ENCODE results near the gene RAB1A.

RAB1A gene

DNA sequence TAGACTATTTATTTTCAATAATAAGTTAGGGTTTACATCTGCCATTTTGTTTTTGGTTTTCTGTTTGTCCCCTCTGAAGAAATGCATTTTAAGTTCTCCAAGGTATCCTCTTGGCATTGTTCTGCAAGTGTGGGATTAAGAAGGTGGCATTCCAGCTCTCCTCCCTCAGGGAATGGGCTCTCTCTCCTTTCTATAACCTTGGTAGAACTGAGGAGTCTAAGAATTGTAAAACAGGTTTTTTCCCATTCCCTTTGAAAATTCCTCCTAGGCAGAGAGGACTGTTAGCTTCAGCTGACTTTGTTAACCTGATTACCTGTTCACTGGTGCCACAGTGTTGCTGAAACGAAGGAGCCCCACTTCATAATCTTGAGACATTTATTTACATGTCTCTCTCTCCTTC is 26.1 kb upstream of the RAB1A start:
- DNase-seq (ENCODE audit: low read depth): no peak
- TF ChIP-seq, protein P1, sequence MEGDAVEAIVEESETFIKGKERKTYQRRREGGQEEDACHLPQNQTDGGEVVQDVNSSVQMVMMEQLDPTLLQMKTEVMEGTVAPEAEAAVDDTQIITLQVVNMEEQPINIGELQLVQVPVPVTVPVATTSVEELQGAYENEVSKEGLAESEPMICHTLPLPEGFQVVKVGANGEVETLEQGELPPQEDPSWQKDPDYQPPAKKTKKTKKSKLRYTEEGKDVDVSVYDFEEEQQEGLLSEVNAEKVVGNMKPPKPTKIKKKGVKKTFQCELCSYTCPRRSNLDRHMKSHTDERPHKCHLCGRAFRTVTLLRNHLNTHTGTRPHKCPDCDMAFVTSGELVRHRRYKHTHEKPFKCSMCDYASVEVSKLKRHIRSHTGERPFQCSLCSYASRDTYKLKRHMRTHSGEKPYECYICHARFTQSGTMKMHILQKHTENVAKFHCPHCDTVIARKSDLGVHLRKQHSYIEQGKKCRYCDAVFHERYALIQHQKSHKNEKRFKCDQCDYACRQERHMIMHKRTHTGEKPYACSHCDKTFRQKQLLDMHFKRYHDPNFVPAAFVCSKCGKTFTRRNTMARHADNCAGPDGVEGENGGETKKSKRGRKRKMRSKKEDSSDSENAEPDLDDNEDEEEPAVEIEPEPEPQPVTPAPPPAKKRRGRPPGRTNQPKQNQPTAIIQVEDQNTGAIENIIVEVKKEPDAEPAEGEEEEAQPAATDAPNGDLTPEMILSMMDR (IDR thresholded peaks at IDR 0.05; ENCODE audit: insufficient read depth, low read depth, low read length, missing control alignments): no peak
- H3K4me3 ChIP-seq (ENCODE audit: low read length): no peak overlapping the region

DNA sequence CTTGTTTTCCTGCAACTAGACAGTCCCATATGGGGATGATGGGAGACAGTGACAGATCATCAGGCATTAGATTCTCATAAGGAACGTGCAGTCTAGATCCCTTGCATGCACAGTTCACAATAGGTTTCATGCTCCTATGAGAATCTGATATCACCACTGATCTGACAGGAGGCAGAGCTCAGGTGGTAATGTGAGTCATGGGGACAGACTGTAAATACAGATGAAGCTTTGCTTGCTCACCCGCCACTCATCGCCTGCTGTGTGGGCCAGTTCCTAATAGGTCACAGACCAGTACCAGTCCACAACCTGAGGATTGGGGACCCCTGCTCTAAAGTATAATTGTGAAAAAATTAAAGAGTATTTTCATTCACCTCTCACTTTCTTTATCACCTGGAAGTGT is 23.6 kb upstream of the RAB1A start:
- TF ChIP-seq, protein P1 (IDR thresholded peaks at IDR 0.05; ENCODE audit: insufficient read depth, low read depth, low read length, missing control alignments): no peak
- DNase-seq (ENCODE audit: low read depth): peak; percentile 90
- no peak overlapping the region for H3K4me3 ChIP-seq (ENCODE audit: low read length)

DNA sequence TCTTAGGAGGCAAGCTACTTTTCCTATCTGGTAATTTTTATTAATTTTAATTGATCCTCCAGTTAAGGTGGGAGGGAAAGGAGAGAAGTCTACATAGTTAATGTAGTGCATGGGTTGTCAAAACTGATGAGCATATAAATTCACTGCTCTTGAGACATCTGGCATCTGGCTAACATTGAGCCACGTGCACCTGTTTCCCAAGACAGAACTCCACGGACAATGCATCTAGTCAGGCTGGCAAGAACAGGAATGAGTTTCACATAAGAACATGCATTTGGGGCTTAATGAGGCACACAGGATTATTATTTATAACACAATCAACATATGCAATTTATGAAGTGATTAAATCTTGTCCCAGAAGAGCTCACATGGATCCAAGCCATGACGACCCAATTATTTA is 16.2 kb upstream of the RAB1A start:
- TF ChIP-seq, protein P1 (IDR thresholded peaks at IDR 0.05; ENCODE audit: insufficient read depth, low read depth, low read length, missing control alignments): no peak
- no peak overlapping the region for H3K4me3 ChIP-seq (ENCODE audit: low read length)
- DNase-seq (ENCODE audit: low read depth): no peak

DNA sequence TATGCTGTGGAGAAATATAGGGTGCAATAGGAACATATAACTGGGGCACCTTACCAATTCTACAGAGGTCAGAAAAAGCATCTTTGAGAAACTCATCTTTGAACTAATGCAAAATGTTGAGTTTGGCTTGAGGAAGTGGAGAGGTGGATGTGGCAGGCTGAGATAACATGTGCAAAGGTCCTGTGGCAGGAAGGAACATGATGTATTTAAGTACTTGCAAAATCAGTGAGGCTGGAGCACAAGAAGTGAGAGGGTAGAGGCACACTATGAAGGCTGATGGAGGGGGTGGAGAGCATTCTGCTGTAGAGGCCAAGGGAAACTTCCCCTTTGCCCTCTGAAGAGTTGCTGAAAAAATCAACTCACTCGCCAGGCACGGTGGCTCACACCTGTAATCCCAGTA is 14.7 kb upstream of the RAB1A start:
- TF ChIP-seq, protein P1 (IDR thresholded peaks at IDR 0.05; ENCODE audit: insufficient read depth, low read depth, low read length, missing control alignments): no peak
- DNase-seq (ENCODE audit: low read depth): no peak
- no peak overlapping the region for H3K4me3 ChIP-seq (ENCODE audit: low read length)

DNA sequence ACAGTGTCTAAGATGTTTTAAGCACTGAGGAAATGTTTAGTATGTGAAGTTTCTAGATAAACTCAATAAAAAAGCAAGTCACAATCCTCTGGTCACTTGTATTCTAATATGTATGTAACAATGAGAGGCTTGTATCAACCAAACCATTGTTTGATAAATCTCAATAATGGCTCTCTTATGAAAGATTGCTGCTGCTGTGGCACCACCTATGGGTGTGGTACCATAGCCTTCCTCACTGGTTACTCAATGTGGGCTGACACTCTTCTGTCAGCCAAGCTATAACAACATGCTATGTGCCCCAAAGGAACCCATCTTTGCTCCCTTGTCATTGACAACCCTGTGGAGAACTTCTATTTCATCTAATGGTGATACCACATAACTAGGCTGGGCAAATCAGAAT is 12.6 kb upstream of the RAB1A start:
- TF ChIP-seq, protein P1 (IDR thresholded peaks at IDR 0.05; ENCODE audit: insufficient read depth, low read depth, low read length, missing control alignments): peak; percentile 52
- H3K4me3 ChIP-seq (ENCODE audit: low read length): no peak overlapping the region
- DNase-seq (ENCODE audit: low read depth): peak; percentile 57

DNA sequence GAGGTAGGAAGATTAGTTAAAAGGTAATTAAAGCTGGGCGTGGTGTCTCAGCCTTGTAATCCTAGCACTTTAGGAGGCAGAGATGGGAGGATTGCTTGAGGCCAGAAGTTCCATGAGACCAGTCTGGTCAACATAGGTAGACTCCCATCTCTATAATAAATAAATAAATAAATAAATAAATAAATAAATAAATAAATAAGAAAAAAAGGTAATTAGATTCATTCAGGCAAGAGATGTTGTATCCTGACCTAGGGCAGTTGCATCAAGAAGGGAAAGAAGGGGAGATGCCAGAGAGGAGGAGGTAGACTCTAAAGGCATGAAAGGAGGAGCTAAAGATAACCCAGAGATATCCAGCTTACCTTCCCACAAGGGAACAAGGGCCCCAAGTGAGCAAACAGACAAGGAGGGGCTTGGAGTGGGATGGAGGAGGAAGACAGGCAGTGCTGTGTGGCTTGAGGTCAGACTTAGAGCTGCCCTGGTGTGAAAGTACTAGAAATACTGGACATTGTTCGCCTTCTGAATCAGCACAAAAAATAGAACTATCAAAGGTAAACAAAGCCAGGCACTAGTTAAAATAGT is 7.4 kb upstream of the RAB1A start:
- TF ChIP-seq, protein P1 (IDR thresholded peaks at IDR 0.05; ENCODE audit: insufficient read depth, low read depth, low read length, missing control alignments): no peak
- DNase-seq (ENCODE audit: low read depth): no peak
- no peak overlapping the region for H3K4me3 ChIP-seq (ENCODE audit: low read length)

DNA sequence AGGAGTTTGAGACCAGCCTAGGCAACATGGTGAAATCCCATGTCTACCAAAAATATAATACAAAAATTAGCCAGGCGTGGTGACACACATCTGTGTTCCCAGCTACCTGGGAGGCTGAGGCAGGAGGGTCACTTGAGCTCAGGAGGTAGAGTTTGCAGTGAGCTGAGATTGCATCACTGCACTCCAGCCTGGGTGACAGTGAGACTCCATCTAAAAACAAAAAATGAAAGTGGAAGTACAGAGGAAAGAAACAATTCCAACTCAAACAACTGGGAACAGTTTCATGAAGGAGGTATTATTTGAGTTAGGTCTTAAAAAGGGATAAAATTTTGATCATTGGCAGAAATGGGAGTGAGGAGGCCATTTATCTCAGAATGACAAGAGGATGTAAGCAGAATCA is 6.3 kb upstream of the RAB1A start:
- no peak overlapping the region for H3K4me3 ChIP-seq (ENCODE audit: low read length)
- no peak for DNase-seq (ENCODE audit: low read depth)
- TF ChIP-seq, protein P1 (IDR thresholded peaks at IDR 0.05; ENCODE audit: insufficient read depth, low read depth, low read length, missing control alignments): no peak

Data from epithelial cell of esophagus (primary cell).